Esophagus muscularis mucosa (tissue), 3 donors: ENCODE data around the gene SEPTIN5.

Experiments
- POLR2AphosphoS5 ChIP-seq, 2 donors: sonication (generic); formaldehyde crosslinking; IDR thresholded peaks; one replicate each; pipeline ENCODE4 v1.6.1; 2017; ENCODE audit warnings: antibody characterized with exemption in 2 of 2
- TF ChIP-seq, protein P1 (sequence below), 3 experiments: fragments of 200-600 bp in 2 of 3; fragments of 450-650 bp in 1 of 3; sonication (generic) in 2 of 3; IDR thresholded peaks; one replicate each; pipeline ENCODE4 v1.5.1; 2017 to 2019; ENCODE audit warnings: antibody characterized with exemption in 3 of 3, mild to moderate bottlenecking in 2 of 3, moderate library complexity in 1 of 3

DNA sequence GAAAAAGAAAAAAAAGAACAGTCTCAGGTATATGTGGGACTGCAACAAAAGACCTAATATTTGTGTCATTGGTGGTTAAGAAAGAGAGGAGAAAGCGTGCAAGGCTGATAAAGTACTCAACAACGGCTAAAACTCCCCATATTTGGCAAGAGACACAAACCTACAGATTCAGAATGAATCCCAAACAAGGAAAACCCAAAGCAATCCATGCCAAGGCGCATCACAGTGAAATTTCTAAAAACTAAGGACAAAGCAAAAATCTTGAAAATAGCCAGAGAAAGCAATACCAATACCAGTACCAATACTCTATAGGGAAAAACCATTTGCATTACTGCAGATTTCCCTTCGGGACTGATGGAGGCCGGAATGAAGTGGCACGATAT is 32.4 kb upstream of the SEPTIN5 start:
- no peak for TF ChIP-seq POLR2AphosphoS5 (IDR thresholded peaks at IDR 0.05)
- TF ChIP-seq, protein P1, sequence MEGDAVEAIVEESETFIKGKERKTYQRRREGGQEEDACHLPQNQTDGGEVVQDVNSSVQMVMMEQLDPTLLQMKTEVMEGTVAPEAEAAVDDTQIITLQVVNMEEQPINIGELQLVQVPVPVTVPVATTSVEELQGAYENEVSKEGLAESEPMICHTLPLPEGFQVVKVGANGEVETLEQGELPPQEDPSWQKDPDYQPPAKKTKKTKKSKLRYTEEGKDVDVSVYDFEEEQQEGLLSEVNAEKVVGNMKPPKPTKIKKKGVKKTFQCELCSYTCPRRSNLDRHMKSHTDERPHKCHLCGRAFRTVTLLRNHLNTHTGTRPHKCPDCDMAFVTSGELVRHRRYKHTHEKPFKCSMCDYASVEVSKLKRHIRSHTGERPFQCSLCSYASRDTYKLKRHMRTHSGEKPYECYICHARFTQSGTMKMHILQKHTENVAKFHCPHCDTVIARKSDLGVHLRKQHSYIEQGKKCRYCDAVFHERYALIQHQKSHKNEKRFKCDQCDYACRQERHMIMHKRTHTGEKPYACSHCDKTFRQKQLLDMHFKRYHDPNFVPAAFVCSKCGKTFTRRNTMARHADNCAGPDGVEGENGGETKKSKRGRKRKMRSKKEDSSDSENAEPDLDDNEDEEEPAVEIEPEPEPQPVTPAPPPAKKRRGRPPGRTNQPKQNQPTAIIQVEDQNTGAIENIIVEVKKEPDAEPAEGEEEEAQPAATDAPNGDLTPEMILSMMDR (IDR thresholded peaks at IDR 0.05), result no peak
